GM12878 (cell line): ENCODE measurements around the gene CNTNAP2. TPM values are rescaled to one million over a fixed set of nuclear protein-coding genes. Genes with fewer than 3 reads are reported as not detected.

Experiments
- ATAC-seq: fragments of 200-7000 bp; cut with Tn5 transposase; 3 replicates; pipeline ENCODE4 v1.9.1; 2020; ENCODE audit warnings: mild to moderate bottlenecking, moderate library complexity
- BruUV-seq: library from RNA; stranded (reverse); fragments of 400-500 nt; replicated peaks from 2 replicates; lab custom pipeline; 2021; lab: Mats Ljungman, UMichigan
- CTCF ChIA-PET: fragments of 300-600 bp; sonication (Branson Sonifier 250); formaldehyde crosslinking; extraction: SDS; loops from one replicate; lab custom pipeline; 2021; ENCODE audit warnings: inconsistent platforms; lab: Yijun Ruan, JAX
- POLR2A ChIA-PET: fragments of 350-600 bp; formaldehyde crosslinking; extraction: SDS; loops from one replicate; lab custom pipeline; 2021; ENCODE audit warnings: inconsistent platforms; lab: Charles Lee
- RAD21 ChIA-PET: fragments of 300-600 bp; sonication (Branson Sonifier 250); formaldehyde crosslinking; loops from one replicate; lab custom pipeline; 2023; ENCODE audit warnings: antibody characterized with exemption; ENCODE audit not compliant: unreplicated experiment; lab: Charles Lee
- SMC1A ChIA-PET: fragments of 300-600 bp; sonication (Branson Sonifier 250); formaldehyde crosslinking; loops from one replicate; lab custom pipeline; 2023; ENCODE audit not compliant: unreplicated experiment, uncharacterized antibody; lab: Charles Lee
- DNase-seq: peaks from one replicate; pipeline ENCODE4 v3.0.0-alpha.2; 2011; ENCODE audit warnings: low read depth, low spot score
- FAIRE-seq: peaks from 3 replicates; lab custom pipeline; 2011; peaks lifted over from hg19 to GRCh38; lab: Jason Lieb, UNC
- H2AFZ ChIP-seq: 2 replicates; pipeline ENCODE4 v1.6.0; 2011; ENCODE audit warnings: low read depth, low read length, control low read depth; ENCODE audit not compliant: control insufficient read depth
- H3K27ac ChIP-seq: 2 replicates; pipeline ENCODE4 v1.5.1; 2011; ENCODE audit warnings: control low read depth; ENCODE audit not compliant: control insufficient read depth, insufficient read depth
- H3K27me3 ChIP-seq, 2 experiments: replicated peaks in 1 of 2; 2 replicates each; pipeline versions ENCODE4 v1.6.0 to v1.6.1; 2011; ENCODE audit warnings: low read length in 1 of 2; ENCODE audit not compliant: control insufficient read depth in 2 of 2, insufficient read depth in 2 of 2
- H3K36me3 ChIP-seq, 2 experiments: 2 replicates each; pipeline ENCODE4 v1.5.1; 2011; ENCODE audit warnings: low read length in 1 of 2; ENCODE audit not compliant: control insufficient read depth in 2 of 2, insufficient read depth in 2 of 2
- H3K4me1 ChIP-seq: 2 replicates; pipeline ENCODE4 v1.6.1; 2011; ENCODE audit warnings: mild to moderate bottlenecking, low read length, moderate library complexity, mixed read lengths; ENCODE audit not compliant: control insufficient read depth, insufficient read depth
- H3K4me2 ChIP-seq: 2 replicates; pipeline ENCODE4 v1.6.0; 2011; ENCODE audit warnings: control low read depth; ENCODE audit not compliant: control insufficient read depth, insufficient read depth
- H3K4me3 ChIP-seq: fragments of 200-600 bp; sonication (generic); 2 replicates; pipeline ENCODE4 v1.5.1; 2016
- H3K79me2 ChIP-seq: 2 replicates; pipeline ENCODE4 v1.6.0; 2011; ENCODE audit warnings: low read length; ENCODE audit not compliant: control insufficient read depth, insufficient read depth
- H3K9ac ChIP-seq: 2 replicates; pipeline ENCODE4 v1.8.0; 2011; ENCODE audit warnings: low read length, control low read depth, mixed read lengths; ENCODE audit not compliant: control insufficient read depth, insufficient read depth
- H3K9me3 ChIP-seq: replicated peaks from 3 replicates; pipeline ENCODE4 v1.5.1; 2011; ENCODE audit warnings: mild to moderate bottlenecking, low read length; ENCODE audit not compliant: control insufficient read depth, insufficient read depth
- H4K20me1 ChIP-seq: 2 replicates; pipeline ENCODE4 v1.6.0; 2011; ENCODE audit not compliant: control insufficient read depth, insufficient read depth
- RAD51 ChIP-seq: fragments of 450-650 bp; IDR thresholded peaks from 2 replicates; pipeline ENCODE4 v1.6.1; 2016; ENCODE audit warnings: moderate library complexity, mild to moderate bottlenecking, inconsistent platforms
- TAF1 ChIP-seq: IDR thresholded peaks from 2 replicates; pipeline ENCODE4 v1.6.1; 2011; ENCODE audit warnings: mild to moderate bottlenecking, low read depth, low read length, borderline replicate concordance
- TARDBP ChIP-seq: IDR thresholded peaks from 2 replicates; pipeline ENCODE4 v1.6.1; 2016; ENCODE audit warnings: borderline replicate concordance
- ZBED1 ChIP-seq: IDR thresholded peaks from 2 replicates; pipeline ENCODE4 v1.6.1; 2016; ENCODE audit warnings: borderline replicate concordance
- WGBS: methylation state at CpG from one replicate; pipeline ENCODE4 v1.1.6; 2016; ENCODE audit warnings: low lambda C conversion rate; ENCODE audit not compliant: insufficient replicate concordance, insufficient coverage; ENCODE audit errors: missing lambda C conversion rate; 5-methylcytosine and 5-hydroxymethylcytosine counted together
- in situ Hi-C: fragments of 300-500 bp; cut with MboI; formaldehyde crosslinking; loops from 9 replicates; pipeline ENCODE4 v1.14.3; 2018; ENCODE audit warnings: mixed read lengths
- intact Hi-C: fragments of 100-400 bp; cut with micrococcal nuclease; formaldehyde crosslinking; loops from one replicate; pipeline ENCODE4 v1.14.2; 2022; ENCODE audit not compliant: unreplicated experiment
- polyA plus RNA-seq, 11 experiments: library from polyadenylated mRNA; depleted of rRNA in 4 of 11; unstranded in 6 of 11; stranded (reverse) in 5 of 11; fragments of >200 nt; fragmentation: Nextera tagmentation in 4 of 11; fragmentation: Illumina TruSeq in 1 of 11; extraction: Ambion mirVana in 4 of 11; extraction: Trizol in 1 of 11; gene quantifications; 1 replicate in 1 of 11; 2 replicates in 10 of 11; pipeline versions ENCODE4 v1.2.1 to v1.2.3, GENCODE V29; 2011 to 2016; ENCODE audit warnings: inconsistent platforms in 2 of 11, missing spikeins in 2 of 11, low read depth in 1 of 11
- total RNA-seq, 4 experiments: library from RNA; depleted of rRNA in 3 of 4; stranded (reverse); fragments of >200 nt in 3 of 4; fragmentation: Illumina TruSeq in 1 of 4; extraction: Trizol in 1 of 4; gene quantifications; 2 replicates each; pipeline versions ENCODE4 v1.2.1 to v1.2.3, GENCODE V29; 2013 to 2021
- TF ChIP-seq, protein P1 (sequence below): fragments of 450-650 bp; formaldehyde crosslinking; IDR thresholded peaks from 2 replicates; pipeline ENCODE4 v1.5.0; 2022; ENCODE audit warnings: mild to moderate bottlenecking, missing genetic modification characterization
- TF ChIP-seq, protein P2 (sequence below): fragments of 450-650 bp; IDR thresholded peaks from 2 replicates; pipeline ENCODE4 v1.6.1; 2014; ENCODE audit warnings: mild to moderate bottlenecking

The CNTNAP2 gene
- total and polyA plus RNA-seq, 10 of the 15 experiments (the other 5 are each of a cell fraction or from before 2014, with no cell fraction given) = 0.03 to 0.08 (median 0.03) TPM; not detected in 7

DNA sequence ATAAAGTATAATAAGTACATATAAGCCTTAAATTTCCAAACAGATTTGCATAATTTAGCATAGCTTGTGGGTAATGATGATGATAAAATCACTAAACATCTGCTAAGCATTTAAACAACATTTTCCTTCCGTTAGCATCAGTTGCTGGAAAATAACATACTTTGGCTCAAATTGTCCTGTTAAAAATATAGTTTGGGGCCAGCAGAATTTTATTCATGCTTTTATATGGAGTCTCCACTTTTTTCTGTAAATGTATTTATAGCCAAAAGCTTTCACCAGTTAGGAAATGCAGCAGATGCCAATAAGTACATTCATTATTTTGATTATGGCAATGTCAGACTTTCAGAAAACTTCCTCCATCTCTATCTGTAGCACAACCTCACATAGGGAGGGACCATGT lies 107.2 kb downstream of the CNTNAP2 start (continued):
- no peak for TF ChIP-seq ZBED1
- no peak for TF ChIP-seq TARDBP
- TF ChIP-seq, protein P1, sequence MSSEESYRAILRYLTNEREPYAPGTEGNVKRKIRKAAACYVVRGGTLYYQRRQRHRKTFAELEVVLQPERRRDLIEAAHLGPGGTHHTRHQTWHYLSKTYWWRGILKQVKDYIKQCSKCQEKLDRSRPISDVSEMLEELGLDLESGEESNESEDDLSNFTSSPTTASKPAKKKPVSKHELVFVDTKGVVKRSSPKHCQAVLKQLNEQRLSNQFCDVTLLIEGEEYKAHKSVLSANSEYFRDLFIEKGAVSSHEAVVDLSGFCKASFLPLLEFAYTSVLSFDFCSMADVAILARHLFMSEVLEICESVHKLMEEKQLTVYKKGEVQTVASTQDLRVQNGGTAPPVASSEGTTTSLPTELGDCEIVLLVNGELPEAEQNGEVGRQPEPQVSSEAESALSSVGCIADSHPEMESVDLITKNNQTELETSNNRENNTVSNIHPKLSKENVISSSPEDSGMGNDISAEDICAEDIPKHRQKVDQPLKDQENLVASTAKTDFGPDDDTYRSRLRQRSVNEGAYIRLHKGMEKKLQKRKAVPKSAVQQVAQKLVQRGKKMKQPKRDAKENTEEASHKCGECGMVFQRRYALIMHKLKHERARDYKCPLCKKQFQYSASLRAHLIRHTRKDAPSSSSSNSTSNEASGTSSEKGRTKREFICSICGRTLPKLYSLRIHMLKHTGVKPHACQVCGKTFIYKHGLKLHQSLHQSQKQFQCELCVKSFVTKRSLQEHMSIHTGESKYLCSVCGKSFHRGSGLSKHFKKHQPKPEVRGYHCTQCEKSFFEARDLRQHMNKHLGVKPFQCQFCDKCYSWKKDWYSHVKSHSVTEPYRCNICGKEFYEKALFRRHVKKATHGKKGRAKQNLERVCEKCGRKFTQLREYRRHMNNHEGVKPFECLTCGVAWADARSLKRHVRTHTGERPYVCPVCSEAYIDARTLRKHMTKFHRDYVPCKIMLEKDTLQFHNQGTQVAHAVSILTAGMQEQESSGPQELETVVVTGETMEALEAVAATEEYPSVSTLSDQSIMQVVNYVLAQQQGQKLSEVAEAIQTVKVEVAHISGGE (CRISPR knock-in tag) = no peak

DNA sequence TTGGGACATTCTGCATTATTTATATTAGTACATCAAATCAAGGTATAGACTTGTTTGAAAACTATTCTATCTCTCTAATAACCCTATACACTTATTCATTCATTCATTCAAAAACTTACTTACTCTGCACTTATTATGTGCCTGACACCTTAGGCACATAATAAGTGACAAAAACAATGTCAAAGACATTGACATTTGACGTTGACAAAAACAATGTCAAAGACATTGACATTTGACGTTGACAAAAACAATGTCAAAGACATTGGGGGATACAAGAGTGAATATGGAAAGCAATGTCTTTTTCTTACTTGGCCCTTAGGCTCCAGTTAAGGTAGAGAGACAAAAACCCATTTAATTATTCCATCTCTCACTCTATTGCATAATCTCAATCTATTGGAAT lies 116.0 kb downstream of the CNTNAP2 start:
- Histone ChIP-seq H3K4me3 (no peak overlapping the region), H3K4me2 (no peak overlapping the region), H2AFZ (no peak overlapping the region), H3K27ac (no peak overlapping the region), H3K27me3 (no peaks in the 10 kb centered on the region), H3K9me3 (no peaks in the 10 kb centered on the region), H3K36me3 (no peaks in the 10 kb centered on the region), H3K79me2 (no peaks in the 10 kb centered on the region), H3K4me1 (no peaks in the 10 kb centered on the region), H4K20me1 (no peaks in the 10 kb centered on the region), H3K9ac (no peak overlapping the region)
- ChIA-PET RAD21 (no interaction called here), SMC1A (no interaction called here), POLR2A (no interaction called here), CTCF (interaction anchor here (0.7 kb wide), 1 partner anchor 232 kb away, joined by 3 read pairs; no protein-coding TSS in a partner anchor)
- no peak for TF ChIP-seq RAD51
- TF ChIP-seq TAF1 = no peak
- TF ChIP-seq, protein P2, sequence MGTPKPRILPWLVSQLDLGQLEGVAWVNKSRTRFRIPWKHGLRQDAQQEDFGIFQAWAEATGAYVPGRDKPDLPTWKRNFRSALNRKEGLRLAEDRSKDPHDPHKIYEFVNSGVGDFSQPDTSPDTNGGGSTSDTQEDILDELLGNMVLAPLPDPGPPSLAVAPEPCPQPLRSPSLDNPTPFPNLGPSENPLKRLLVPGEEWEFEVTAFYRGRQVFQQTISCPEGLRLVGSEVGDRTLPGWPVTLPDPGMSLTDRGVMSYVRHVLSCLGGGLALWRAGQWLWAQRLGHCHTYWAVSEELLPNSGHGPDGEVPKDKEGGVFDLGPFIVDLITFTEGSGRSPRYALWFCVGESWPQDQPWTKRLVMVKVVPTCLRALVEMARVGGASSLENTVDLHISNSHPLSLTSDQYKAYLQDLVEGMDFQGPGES = no peak
- no peak for FAIRE-seq
- no peak for DNase-seq
- no TSS peak for BruUV-seq
- ATAC-seq = no peak
- in situ Hi-C loops (no loop called here), intact Hi-C loops (no loop called here)
- 0% methylated on average over 2 of the region's 2 CpGs for WGBS
